Ascending aorta (tissue), 2 donors: ENCODE results near the gene DENND6A. TPM values are rescaled to one million over a fixed set of nuclear protein-coding genes. Genes with fewer than 3 reads are reported as not detected.
A peak's percentile ranks its signal among the peaks of the same experiment; 100 is the strongest.

Experiments used
- DNase-seq, 2 donors: peaks; one replicate each; pipeline ENCODE4 v3.0.0-alpha.2; 2019; ENCODE audit warnings: low spot score in 2 of 2
- H3K27ac ChIP-seq, 2 donors: fragments of 200-600 bp; sonication (generic); one replicate each; pipeline ENCODE4 v1.5.1; 2016 to 2017; ENCODE audit warnings: mild to moderate bottlenecking in 1 of 2
- H3K27me3 ChIP-seq: fragments of 200-600 bp; sonication (generic); one replicate; pipeline ENCODE4 v1.5.1; 2017
- H3K36me3 ChIP-seq, 2 donors: fragments of 200-600 bp; sonication (generic); one replicate each; pipeline ENCODE4 v1.5.1; 2016
- H3K4me1 ChIP-seq, 2 donors: fragments of 200-600 bp; sonication (generic); one replicate each; pipeline ENCODE4 v1.5.1; 2016 to 2017; ENCODE audit warnings: mild to moderate bottlenecking in 1 of 2
- H3K4me3 ChIP-seq, 2 donors: fragments of 200-600 bp; sonication (generic); one replicate each; pipeline ENCODE4 v1.5.1; 2016 to 2017; ENCODE audit warnings: mild to moderate bottlenecking in 1 of 2
- H3K9me3 ChIP-seq, 2 donors: fragments of 200-600 bp; sonication (generic); one replicate each; pipeline ENCODE4 v1.5.1; 2016
- intact Hi-C: fragments of 100-400 bp; cut with DNase I; formaldehyde crosslinking; loops from one replicate; pipeline ENCODE4 v1.15.1; 2023
- total RNA-seq: library from RNA; depleted of rRNA; stranded (reverse); fragments of >200 nt; gene quantifications from one replicate; pipeline ENCODE4 v1.1.0, GENCODE V29; 2016
- TF ChIP-seq, protein P1 (sequence below), 3 experiments: fragments of 200-600 bp in 2 of 3; fragments of 450-650 bp in 1 of 3; sonication (generic) in 2 of 3; IDR thresholded peaks; one replicate each; pipeline ENCODE4 v1.5.1; 2016 to 2019; ENCODE audit warnings: antibody characterized with exemption in 3 of 3, mild to moderate bottlenecking in 1 of 3, moderate library complexity in 1 of 3

The DENND6A gene, protein sequence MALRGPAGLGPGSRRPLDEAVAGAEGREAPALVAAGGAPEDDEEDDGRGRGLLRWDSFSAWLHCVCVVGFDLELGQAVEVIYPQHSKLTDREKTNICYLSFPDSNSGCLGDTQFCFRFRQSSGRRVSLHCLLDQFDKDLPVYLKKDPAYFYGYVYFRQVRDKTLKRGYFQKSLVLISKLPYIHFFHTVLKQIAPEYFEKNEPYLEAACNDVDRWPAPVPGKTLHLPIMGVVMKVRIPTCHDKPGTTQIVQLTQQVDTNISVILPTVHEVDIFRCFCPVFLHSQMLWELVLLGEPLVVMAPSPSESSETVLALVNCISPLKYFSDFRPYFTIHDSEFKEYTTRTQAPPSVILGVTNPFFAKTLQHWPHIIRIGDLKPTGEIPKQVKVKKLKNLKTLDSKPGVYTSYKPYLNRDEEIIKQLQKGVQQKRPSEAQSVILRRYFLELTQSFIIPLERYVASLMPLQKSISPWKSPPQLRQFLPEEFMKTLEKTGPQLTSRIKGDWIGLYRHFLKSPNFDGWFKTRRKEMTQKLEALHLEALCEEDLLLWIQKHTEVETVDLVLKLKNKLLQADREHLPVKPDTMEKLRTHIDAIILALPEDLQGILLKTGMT
- 11.6 TPM for total RNA-seq

DNA sequence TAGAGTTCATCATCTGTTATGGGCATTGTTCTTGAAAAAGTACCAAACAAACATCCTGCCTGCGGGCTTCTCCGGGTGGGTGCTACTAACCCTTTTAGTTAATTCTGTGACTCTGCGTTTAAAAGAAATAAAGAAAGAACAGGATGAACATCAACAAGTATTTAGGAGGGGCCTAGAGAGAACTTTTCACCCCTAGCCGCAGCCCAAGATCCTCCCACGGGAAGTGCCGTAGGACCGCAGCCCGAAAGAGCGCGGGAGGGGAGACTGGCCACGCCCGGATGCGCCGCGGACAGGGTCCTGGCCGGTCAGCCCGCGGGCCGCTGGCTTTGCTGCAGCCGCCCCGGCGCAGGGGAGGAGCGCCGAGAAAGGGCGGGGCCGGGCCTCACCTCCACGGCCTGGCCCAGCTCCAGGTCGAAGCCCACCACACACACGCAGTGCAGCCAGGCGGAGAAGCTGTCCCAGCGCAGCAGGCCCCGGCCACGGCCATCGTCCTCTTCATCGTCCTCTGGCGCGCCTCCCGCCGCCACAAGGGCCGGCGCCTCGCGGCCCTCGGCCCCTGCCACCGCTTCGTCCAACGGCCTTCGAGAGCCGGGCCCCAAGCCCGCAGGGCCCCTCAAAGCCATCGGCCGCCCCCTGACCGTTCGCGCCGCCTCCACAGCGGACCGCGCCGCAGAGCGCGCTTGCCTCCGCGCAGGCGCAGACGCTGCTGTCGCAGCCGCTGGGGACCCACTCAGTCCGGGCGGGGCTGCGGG, at the start of gene DENND6A:
Gene DENND6A (minus strand): TSS at position 682 of the 752 bp plus-strand sequence. CDS start 59 bp downstream, at position 623.
- intact Hi-C loops = loop anchor here (1.0 to 10.0 kb wide), 6 partner anchors 64 to 1010 kb away; partner anchors contain the start of genes ARF4, HTD2, IL17RD and PDE12
- H3K4me3 ChIP-seq = peak within 1 kb of the TSS; percentile 78 to 87
- no peaks in the 10 kb centered on the region for H3K36me3 ChIP-seq
- DNase-seq = peak; percentile 79 to 91
- no peaks in the 10 kb centered on the region for H3K9me3 ChIP-seq
- TF ChIP-seq, protein P1, sequence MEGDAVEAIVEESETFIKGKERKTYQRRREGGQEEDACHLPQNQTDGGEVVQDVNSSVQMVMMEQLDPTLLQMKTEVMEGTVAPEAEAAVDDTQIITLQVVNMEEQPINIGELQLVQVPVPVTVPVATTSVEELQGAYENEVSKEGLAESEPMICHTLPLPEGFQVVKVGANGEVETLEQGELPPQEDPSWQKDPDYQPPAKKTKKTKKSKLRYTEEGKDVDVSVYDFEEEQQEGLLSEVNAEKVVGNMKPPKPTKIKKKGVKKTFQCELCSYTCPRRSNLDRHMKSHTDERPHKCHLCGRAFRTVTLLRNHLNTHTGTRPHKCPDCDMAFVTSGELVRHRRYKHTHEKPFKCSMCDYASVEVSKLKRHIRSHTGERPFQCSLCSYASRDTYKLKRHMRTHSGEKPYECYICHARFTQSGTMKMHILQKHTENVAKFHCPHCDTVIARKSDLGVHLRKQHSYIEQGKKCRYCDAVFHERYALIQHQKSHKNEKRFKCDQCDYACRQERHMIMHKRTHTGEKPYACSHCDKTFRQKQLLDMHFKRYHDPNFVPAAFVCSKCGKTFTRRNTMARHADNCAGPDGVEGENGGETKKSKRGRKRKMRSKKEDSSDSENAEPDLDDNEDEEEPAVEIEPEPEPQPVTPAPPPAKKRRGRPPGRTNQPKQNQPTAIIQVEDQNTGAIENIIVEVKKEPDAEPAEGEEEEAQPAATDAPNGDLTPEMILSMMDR (IDR thresholded peaks at IDR 0.05) = no peak
- H3K27me3 ChIP-seq = no peaks in the 10 kb centered on the region
- peak within 1 kb of the TSS; percentile 97 to 98 for H3K27ac ChIP-seq
- peaks cover 7 to 29% of the 10 kb centered on the region in 2 donors for H3K4me1 ChIP-seq

DNA sequence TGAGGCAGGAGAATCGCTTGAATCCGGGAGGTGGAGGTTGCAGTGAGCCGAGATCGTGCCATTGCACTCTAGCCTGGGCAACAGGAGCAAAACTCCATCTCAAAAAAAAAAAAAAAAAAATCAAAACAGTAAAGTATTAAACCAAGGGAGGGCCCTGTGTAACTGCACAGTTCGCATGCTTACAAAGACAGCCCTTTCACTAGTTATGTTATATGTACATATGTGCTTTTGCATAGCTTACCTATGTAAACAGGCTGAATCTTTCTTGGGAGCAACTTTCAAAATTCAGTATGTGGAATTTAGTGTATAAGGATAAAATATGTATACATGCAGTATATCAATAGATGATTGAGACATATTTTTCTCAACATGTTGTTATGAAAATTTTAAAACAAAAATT, 47.1 kb upstream of the DENND6A start:
- no peak for DNase-seq
- intact Hi-C loops = no loop called here
- Histone ChIP-seq H3K4me3 (no peak overlapping the region), H3K27ac (no peak overlapping the region), H3K27me3 (no peaks in the 10 kb centered on the region), H3K36me3 (no peaks in the 10 kb centered on the region), H3K9me3 (no peaks in the 10 kb centered on the region), H3K4me1 (no peaks in the 10 kb centered on the region)
- TF ChIP-seq, protein P1 (IDR thresholded peaks at IDR 0.05) = no peak

DNA sequence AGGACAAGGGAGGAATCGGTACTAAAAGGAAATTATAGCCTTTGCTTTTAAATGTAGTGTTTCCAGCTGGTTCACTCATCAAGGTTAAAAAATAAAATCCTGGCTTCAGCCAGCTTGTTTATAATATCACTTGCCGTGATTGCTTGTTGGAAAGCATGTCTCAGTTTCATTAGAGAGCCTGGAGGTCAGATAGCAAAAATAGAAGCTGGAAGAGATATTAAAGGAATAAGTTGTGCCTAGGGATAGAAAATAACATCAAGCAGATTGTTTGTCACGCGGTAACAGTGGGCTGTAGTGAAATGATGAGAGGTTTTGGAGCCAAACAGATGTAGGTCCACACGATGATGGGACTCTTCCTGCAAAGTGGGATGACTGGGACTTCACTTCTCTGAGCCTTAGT, 45.5 kb upstream of the DENND6A start:
- TF ChIP-seq, protein P1 (IDR thresholded peaks at IDR 0.05) = no peak
- H3K27ac ChIP-seq = no peak overlapping the region
- H3K9me3 ChIP-seq = no peaks in the 10 kb centered on the region
- intact Hi-C loops = no loop called here
- no peaks in the 10 kb centered on the region for H3K27me3 ChIP-seq
- H3K4me1 ChIP-seq = no peaks in the 10 kb centered on the region
- DNase-seq = no peak
- H3K4me3 ChIP-seq = no peak overlapping the region
- no peaks in the 10 kb centered on the region for H3K36me3 ChIP-seq

DNA sequence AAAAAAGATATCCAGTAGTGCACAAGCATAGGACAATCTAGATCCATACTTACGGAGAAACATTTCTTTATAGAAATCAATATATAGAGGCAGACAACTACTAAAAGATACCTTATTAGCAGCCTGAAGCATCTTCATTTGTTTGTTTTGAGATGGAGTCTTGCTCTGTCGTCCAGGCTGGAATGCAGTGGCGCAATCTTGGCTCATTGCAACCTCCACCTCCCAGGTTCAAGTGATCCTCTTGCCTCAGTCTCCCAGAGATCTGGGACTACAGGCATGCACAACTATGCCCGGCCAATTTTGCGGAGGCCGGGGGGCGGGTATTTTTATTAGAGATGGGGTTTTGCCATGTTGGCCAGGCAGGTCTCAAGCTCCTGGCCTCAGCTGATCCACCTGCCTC, 45.0 kb upstream of the DENND6A start:
- TF ChIP-seq, protein P1 (IDR thresholded peaks at IDR 0.05) = no peak
- Histone ChIP-seq H3K27me3 (no peaks in the 10 kb centered on the region), H3K36me3 (no peaks in the 10 kb centered on the region), H3K4me3 (no peak overlapping the region), H3K27ac (no peak overlapping the region), H3K9me3 (no peaks in the 10 kb centered on the region), H3K4me1 (no peaks in the 10 kb centered on the region)
- DNase-seq = no peak
- intact Hi-C loops = no loop called here

DNA sequence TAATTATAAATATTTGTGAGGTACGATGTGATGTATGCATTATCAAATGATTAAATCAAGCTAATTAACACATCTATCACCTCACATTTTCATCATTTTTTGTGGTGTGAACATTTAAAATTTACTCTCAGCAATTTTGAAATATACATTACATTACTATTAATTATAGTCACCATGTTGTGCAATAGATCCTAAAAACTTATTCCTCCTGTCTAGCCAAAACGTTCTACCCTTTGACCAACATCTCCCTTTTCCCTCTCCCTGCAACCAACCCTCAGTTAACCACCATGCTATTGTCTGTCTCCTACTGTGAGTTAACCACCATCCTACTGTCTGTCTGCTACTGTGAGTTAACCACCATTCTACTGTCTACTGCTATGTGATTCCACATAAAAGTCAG, 42.5 kb upstream of the DENND6A start:
- H3K9me3 ChIP-seq = no peaks in the 10 kb centered on the region
- no peak overlapping the region for H3K4me3 ChIP-seq
- TF ChIP-seq, protein P1 (IDR thresholded peaks at IDR 0.05) = no peak
- DNase-seq = no peak
- no peak overlapping the region for H3K27ac ChIP-seq
- no peaks in the 10 kb centered on the region for H3K27me3 ChIP-seq
- no peaks in the 10 kb centered on the region for H3K4me1 ChIP-seq
- no peaks in the 10 kb centered on the region for H3K36me3 ChIP-seq
- intact Hi-C loops = no loop called here
